HL-60 (cell line): ENCODE results near the gene EXOSC10.

ENCODE experiments used
- DNase-seq, 2 experiments: peaks; one replicate each; pipeline ENCODE4 v3.0.0-alpha.2; 2010 to 2020; ENCODE audit warnings: low read depth in 1 of 2, low spot score in 1 of 2
- H3K27ac ChIP-seq: fragments of 250-450 bp; sonication (Bioruptor Pico); replicated peaks from 2 replicates; pipeline ENCODE4 v1.5.1; 2020; ENCODE audit warnings: mild to moderate bottlenecking, moderate library complexity
- H3K27me3 ChIP-seq: fragments of 250-450 bp; sonication (Bioruptor Pico); 2 replicates; pipeline ENCODE4 v1.5.1; 2021; ENCODE audit warnings: mild to moderate bottlenecking, moderate library complexity; ENCODE audit not compliant: insufficient read depth, poor library complexity, severe bottlenecking
- H3K4me3 ChIP-seq: replicated peaks from 2 replicates; pipeline ENCODE4 v1.5.1; 2011; ENCODE audit warnings: mild to moderate bottlenecking, control low read depth, low read length; ENCODE audit not compliant: insufficient read depth
- GABPA ChIP-seq: IDR thresholded peaks from 2 replicates; pipeline ENCODE4 v1.6.1; 2012; ENCODE audit warnings: low read depth
- POLR2AphosphoS5 ChIP-seq: IDR thresholded peaks from 2 replicates; pipeline ENCODE4 v1.6.1; 2012; ENCODE audit warnings: low read depth
- SPI1 ChIP-seq: IDR thresholded peaks from 2 replicates; pipeline ENCODE4 v1.6.1; 2012; ENCODE audit warnings: low read depth, mild to moderate bottlenecking, borderline replicate concordance
- TF ChIP-seq, protein P1 (sequence below): IDR thresholded peaks from 2 replicates; pipeline ENCODE4 v1.6.1; 2012; ENCODE audit warnings: low read depth; ENCODE audit not compliant: insufficient replicate concordance
- TF ChIP-seq, protein P2 (sequence below): IDR thresholded peaks from one replicate; pipeline ENCODE4 v1.5.1; 2011; ENCODE audit warnings: low read length, control low read depth, inconsistent platforms; ENCODE audit not compliant: insufficient read depth

Gene EXOSC10

DNA sequence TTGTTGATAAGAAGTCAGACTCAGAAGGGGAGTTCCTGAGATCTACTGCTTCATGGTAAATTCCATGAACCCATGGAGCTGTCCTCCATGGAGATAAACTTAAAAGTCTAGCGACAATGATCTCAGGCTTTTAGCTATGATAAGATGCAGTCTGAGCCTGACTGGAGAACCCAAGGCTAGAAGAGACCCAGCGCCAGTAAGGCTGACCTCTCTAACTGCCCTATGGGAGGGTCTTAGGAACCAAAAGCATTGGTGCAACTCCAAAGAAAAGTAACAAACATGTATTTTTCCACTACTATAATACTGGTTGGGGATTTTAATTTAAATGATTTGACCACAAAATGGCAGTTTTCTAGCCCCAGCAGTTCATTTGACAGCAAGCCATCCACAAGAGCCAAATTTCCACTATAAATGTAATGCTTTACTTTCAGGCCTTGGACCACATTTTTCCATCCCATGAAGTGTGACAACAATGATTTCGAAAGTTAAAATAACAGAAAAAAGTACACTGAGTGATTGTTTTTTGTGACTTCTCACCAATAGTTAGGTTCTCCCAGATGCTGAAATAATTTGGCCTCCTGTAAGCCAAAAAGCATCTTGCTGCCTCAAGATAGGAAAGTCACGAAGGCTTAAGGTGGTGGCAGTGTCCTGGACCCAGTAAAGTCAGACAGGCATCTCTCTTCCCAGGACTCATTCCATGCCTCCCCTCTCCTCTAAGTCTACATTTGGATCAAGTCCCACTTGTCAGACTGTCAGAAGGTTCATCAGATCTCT is 43.1 kb upstream of the EXOSC10 start:
- no peaks in the 10 kb centered on the region for H3K27me3 ChIP-seq
- no peak for DNase-seq
- TF ChIP-seq GABPA (no peak), SPI1 (no peak)
- H3K27ac ChIP-seq: no peak overlapping the region
- no peak overlapping the region for H3K4me3 ChIP-seq

DNA sequence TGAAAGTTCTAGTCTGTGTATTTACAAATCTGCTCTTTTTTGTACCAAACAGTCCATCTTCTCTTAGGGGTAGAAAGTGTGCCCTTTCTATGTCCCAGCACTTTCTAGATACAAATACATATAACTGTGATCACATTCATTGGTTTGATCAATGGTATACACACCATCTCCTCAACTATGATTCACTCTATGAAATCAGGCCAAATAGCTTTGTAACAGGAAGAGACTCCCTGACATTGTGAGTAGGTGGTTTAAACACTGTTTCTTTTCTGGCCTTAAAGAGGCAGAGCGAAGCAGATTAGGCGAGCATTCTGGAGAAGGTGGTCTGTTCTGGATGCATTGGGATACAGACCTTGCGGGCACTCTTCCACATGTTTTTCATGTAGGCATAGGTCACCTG is 39.3 kb upstream of the EXOSC10 start:
- TF ChIP-seq, protein P1, sequence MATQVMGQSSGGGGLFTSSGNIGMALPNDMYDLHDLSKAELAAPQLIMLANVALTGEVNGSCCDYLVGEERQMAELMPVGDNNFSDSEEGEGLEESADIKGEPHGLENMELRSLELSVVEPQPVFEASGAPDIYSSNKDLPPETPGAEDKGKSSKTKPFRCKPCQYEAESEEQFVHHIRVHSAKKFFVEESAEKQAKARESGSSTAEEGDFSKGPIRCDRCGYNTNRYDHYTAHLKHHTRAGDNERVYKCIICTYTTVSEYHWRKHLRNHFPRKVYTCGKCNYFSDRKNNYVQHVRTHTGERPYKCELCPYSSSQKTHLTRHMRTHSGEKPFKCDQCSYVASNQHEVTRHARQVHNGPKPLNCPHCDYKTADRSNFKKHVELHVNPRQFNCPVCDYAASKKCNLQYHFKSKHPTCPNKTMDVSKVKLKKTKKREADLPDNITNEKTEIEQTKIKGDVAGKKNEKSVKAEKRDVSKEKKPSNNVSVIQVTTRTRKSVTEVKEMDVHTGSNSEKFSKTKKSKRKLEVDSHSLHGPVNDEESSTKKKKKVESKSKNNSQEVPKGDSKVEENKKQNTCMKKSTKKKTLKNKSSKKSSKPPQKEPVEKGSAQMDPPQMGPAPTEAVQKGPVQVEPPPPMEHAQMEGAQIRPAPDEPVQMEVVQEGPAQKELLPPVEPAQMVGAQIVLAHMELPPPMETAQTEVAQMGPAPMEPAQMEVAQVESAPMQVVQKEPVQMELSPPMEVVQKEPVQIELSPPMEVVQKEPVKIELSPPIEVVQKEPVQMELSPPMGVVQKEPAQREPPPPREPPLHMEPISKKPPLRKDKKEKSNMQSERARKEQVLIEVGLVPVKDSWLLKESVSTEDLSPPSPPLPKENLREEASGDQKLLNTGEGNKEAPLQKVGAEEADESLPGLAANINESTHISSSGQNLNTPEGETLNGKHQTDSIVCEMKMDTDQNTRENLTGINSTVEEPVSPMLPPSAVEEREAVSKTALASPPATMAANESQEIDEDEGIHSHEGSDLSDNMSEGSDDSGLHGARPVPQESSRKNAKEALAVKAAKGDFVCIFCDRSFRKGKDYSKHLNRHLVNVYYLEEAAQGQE: no peak
- TF ChIP-seq, protein P2, sequence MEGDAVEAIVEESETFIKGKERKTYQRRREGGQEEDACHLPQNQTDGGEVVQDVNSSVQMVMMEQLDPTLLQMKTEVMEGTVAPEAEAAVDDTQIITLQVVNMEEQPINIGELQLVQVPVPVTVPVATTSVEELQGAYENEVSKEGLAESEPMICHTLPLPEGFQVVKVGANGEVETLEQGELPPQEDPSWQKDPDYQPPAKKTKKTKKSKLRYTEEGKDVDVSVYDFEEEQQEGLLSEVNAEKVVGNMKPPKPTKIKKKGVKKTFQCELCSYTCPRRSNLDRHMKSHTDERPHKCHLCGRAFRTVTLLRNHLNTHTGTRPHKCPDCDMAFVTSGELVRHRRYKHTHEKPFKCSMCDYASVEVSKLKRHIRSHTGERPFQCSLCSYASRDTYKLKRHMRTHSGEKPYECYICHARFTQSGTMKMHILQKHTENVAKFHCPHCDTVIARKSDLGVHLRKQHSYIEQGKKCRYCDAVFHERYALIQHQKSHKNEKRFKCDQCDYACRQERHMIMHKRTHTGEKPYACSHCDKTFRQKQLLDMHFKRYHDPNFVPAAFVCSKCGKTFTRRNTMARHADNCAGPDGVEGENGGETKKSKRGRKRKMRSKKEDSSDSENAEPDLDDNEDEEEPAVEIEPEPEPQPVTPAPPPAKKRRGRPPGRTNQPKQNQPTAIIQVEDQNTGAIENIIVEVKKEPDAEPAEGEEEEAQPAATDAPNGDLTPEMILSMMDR: no peak
- TF ChIP-seq GABPA (no peak), SPI1 (no peak), POLR2AphosphoS5 (no peak)
- H3K27me3 ChIP-seq: no peaks in the 10 kb centered on the region
- H3K4me3 ChIP-seq: no peak overlapping the region
- DNase-seq: no peak
- H3K27ac ChIP-seq: no peak overlapping the region

DNA sequence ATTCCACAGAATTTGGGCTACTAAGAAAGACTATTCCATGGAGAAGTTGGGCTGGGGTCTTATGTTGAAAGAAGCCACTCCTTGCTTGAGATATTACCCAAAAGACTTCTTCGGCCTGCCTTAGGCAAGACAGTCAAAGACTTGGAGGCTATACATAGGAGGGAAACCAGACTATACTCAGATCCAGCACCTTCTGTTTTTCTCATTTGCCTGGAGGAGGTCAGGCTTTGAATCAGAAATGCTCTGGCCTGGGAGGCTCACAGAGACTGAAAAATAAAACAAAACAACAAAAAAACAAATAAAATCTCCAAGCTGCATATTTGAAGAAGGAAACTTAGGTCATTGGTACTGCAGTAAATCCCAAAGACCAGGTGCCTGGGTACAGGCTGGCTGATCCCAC is 38.4 kb upstream of the EXOSC10 start:
- DNase-seq: no peak
- H3K27ac ChIP-seq: no peak overlapping the region
- no peak overlapping the region for H3K4me3 ChIP-seq
- H3K27me3 ChIP-seq: no peaks in the 10 kb centered on the region
- TF ChIP-seq POLR2AphosphoS5 (no peak), GABPA (no peak), SPI1 (no peak)
- TF ChIP-seq, protein P1: no peak
- TF ChIP-seq, protein P2: no peak

DNA sequence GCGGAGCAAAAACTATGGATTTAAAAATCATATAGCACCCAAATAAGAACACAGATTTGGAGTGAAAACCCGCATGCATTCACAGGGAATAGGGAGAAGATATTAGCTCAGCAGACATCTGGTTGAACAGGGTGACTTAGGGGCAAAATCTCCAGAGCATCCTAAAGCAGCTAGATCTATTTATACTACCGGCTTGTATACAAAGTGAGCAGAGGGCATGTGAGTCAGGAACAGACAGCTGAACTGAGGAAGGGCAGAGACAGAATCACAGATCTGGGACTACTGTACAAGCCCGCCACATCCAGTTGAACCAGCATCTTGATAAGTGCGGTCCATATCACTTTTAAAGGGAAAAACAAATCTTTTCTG is 35.2 kb upstream of the EXOSC10 start:
- Histone ChIP-seq H3K27ac (no peak overlapping the region), H3K27me3 (no peaks in the 10 kb centered on the region), H3K4me3 (no peak overlapping the region)
- no peak for DNase-seq
- no peak for TF ChIP-seq POLR2AphosphoS5
- TF ChIP-seq, protein P2: no peak
- TF ChIP-seq GABPA: no peak
- TF ChIP-seq SPI1: no peak
- TF ChIP-seq, protein P1: no peak
